DND-41 (cell line): ENCODE measurements around the gene ADSS1.

Experiments used
- CTCF ChIP-seq: IDR thresholded peaks from 2 replicates; pipeline ENCODE4 v1.5.1; 2012; ENCODE audit warnings: borderline replicate concordance, low read length, moderate library complexity, mild to moderate bottlenecking; ENCODE audit not compliant: poor library complexity, severe bottlenecking; ENCODE audit errors: extremely low read depth
- EZH2 ChIP-seq: IDR thresholded peaks from 3 replicates; pipeline ENCODE4 v1.6.1; 2012; ENCODE audit warnings: borderline replicate concordance, low read depth, mild to moderate bottlenecking, moderate library complexity, low read length, inconsistent platforms; ENCODE audit not compliant: severe bottlenecking

DNA sequence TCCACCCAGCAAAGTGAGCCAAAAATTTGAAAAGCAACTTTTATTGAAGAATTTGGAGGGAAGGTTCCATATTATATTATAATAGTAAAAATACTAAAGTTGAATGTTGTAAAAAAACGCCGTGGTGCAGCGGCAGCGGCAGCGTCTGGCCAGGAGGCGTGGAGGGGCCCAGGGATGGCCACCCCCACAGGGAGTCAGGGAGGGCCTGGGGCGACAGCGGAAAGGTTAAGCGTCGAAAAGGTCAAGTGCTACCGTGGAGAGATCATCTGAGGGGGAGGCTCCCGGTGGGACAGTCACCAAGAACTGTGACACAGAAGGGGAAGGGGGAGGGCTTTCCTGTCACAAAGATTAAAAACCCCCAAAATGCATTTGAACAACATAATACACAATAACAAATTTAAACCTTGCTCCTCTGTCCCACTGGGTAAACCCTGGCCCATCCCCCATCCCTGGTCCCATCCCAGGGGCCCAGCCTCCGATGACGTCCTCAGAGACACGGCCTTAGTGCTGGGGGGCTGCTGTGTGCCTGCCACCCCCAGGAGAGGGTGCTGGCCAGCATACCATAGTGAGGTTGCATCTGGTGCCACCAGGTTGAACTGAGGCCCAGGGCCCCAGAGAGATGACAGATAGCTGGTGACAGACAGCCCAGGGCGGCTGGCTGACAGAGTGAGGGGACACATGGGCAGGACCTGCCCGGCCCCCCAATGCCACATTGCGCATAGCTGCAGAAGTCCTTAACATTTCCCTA, 45.5 kb downstream of the ADSS1 start:
- TF ChIP-seq CTCF (no peak), EZH2 (no peak)
